ENCODE results near the gene DDX51. TPM values are rescaled to one million over a fixed set of nuclear protein-coding genes. Genes with fewer than 3 reads are reported as not detected.
"Not testable (repeated sequence)": the region's sequence is repeated elsewhere in the genome, so short reads cannot be mapped to it uniquely, and the experiment has no call there.

The DDX51 gene
- total RNA-seq, 1 donor from 2014 or later, result 17.7 TPM

- ATAC-seq (no peak), DNase-seq (ENCODE audit: low spot score) (no peak)
- intact Hi-C loops (cut with DNase I), result no loop called here
Observed at GRCh38 chr12:132109741-132110140, 34.4 kb downstream of the DDX51 start.

- intact Hi-C loops (cut with DNase I), result no loop called here
- no peak for ATAC-seq
- DNase-seq (ENCODE audit: low spot score), result no peak
Observed at GRCh38 chr12:132108211-132108832, 35.8 kb downstream of the DDX51 start.

DNA sequence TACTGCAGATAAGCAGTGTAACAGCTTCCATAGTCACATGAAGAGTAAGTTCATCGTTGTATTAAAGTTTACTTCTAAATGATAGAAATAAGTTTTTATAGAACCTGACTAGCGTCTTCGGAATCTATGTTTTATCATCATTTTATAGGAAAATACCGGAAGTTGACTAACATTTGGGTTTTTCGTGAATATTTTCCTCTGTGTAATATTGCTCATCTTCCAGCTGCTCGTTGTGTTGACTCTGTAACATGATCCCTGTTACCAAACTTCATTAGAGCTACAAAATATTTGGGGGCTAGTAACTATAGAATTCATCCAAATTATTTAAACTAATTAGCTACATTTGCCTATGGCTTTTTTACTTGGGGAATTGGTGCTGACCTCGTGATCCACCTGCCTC lies 37.2 kb downstream of the DDX51 start:
- DNase-seq (ENCODE audit: low spot score), result no peak
- intact Hi-C loops (cut with DNase I), result no loop called here
- ATAC-seq, result no peak

DNA sequence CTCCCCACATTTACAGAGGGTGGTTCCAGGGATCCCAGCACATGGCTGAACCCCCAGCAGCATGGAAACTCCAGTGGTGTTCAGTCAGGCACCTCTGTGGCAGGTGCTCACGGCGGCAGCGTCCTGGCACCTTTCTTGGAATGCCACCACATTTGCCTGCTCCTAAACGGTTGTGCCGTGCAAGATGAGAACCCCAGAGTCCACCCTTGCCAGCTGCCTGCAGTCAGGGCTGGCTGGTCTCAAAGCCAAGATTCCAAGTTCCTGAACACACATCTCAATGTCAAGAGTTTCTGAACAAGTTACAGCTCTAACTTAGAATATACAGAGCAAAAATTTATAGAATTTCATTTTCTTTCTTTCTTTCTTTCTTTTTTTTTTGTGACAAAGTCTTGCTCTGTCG lies 38.7 kb downstream of the DDX51 start:
- ATAC-seq (no peak), DNase-seq (ENCODE audit: low spot score) (no peak)
- intact Hi-C loops (cut with DNase I), result no loop called here

DNA sequence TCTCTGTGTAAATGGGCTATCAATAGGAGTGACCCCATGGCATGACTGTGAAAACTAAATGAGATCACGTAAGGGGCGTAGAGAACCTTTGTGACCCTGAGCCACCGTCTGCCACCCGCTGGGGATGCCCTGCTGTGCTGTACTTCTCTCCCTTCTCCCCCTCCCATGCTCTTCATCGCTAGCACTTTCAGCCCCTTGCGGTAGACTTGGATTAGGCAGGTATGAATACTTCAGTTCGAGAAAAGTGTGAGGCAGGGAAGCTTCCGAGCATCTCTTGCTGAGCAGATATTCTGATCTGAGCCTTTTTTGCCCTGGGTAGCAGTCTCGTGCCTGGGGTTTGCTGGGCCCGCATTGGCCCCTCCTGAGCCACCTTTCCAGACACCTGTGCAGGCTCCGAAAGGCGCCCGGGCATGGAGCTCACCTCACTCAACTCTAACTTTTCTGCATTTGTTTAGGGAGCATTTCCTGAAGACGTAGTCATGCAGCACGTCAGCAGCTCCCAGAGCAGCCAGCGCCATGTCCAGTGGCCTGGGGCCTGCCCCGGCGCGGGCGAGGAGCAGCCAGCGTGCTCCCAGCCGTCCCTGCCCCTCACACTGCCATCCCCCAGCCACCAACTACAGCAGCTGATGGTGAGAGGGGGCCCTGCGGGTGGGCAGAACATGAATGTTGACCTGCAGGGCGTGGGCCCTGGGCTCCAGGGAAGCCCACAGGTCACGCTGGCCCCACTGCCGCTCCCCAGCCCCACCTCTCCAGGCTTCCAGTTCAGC lies 40.4 kb downstream of the DDX51 start:
- no peak for ATAC-seq
- no peak for DNase-seq (ENCODE audit: low spot score)
- intact Hi-C loops (cut with DNase I), result no loop called here

DNA sequence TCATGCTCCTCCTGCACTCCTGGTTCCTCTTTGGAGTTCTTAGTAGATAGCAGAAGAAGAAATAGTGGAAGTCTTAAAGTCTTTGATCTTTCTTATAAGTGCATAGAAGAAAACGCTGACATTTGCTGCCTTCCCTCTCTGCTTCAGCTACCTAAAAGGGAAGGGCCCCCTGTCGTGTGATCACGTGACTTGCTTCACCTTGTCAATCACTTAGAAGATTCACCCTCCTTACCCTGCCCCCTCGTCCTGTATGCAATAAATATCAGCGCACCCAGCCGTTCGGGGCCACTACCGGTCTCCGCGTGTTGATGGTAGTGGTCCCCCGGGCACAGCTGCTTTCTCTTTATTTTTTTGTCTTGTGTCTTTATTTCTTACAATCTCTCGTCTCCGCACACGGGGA lies 41.0 kb downstream of the DDX51 start:
- intact Hi-C loops (cut with DNase I); DNase-seq (ENCODE audit: low spot score); ATAC-seq: not testable (repeated sequence)

- no peak for DNase-seq (ENCODE audit: low spot score)
Observed at GRCh38 chr12:132102297-132102696, 41.8 kb downstream of the DDX51 start.

GRCh38 chr12:132100306-132101065 lies 43.6 kb downstream of the DDX51 start:
- ATAC-seq (no peak), DNase-seq (ENCODE audit: low spot score) (no peak)
- intact Hi-C loops (cut with DNase I), result no loop called here

More at GRCh38 chr12:132102297-132102696, 41.8 kb downstream of the DDX51 start:
- no peak for ATAC-seq
- intact Hi-C loops (cut with DNase I), result no loop called here

GRCh38 chr12:132099739-132100138 lies 44.4 kb downstream of the DDX51 start:
- DNase-seq (ENCODE audit: low spot score), result no peak
- intact Hi-C loops (cut with DNase I), result no loop called here
- no peak for ATAC-seq

GRCh38 chr12:132095520-132096409 lies 48.4 kb downstream of the DDX51 start:
- intact Hi-C loops (cut with DNase I), result no loop called here
- no peak for ATAC-seq
- no peak for DNase-seq (ENCODE audit: low spot score)

- DNase-seq (ENCODE audit: low spot score) (no peak), ATAC-seq (no peak)
- intact Hi-C loops (cut with DNase I), result no loop called here
Observed at GRCh38 chr12:132094269-132094891, 49.7 kb downstream of the DDX51 start.

DNA sequence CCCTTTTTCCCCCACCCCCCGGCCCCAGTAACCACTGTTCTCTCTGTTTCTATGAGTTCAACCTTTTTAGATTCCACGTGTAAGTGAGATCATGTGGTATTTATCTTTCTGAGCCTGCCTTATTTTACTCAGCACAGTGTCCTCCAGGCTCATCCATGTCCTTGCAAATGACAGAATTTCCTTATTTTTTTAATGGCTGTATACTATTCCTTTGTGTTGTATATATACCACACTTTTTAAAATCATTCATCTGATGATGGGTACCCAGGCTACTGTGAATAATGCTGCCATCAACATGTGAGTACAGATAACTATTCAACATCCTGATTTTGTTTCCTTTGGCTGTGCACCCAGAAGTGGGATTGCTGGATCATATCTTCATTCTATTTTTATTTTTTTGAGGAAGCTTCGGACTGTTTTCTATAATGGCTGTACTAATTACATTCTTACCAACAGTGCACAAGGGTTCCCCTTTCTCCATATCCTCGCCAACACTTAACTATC lies 54.7 kb downstream of the DDX51 start:
- intact Hi-C loops (cut with DNase I), result no loop called here
- ATAC-seq (no peak), DNase-seq (ENCODE audit: low spot score) (no peak)

Other genes starting within 250 kb of the DDX51 start
- gene ULK1, start 249.7 kb downstream of the DDX51 start, total RNA-seq, result 40.6 TPM
- gene PUS1, start 215.0 kb downstream of the DDX51 start, total RNA-seq, result 16.3 TPM
- 56.9 TPM for gene EP400, start 194.4 kb downstream of the DDX51 start, total RNA-seq
- gene NOC4L, start 138 bp upstream of the DDX51 start, total RNA-seq, result 14.5 TPM
- gene GALNT9, start 185.3 kb upstream of the DDX51 start, total RNA-seq, result not detected